ENCODE measurements around the gene LITAF. TPM values are rescaled to one million over a fixed set of nuclear protein-coding genes. Genes with fewer than 3 reads are reported as not detected.

LITAF gene
- total RNA-seq, 1 experiment from 2014 or later, result 84.2 TPM

- no peak overlapping the region for H2AFZ ChIP-seq (ENCODE audit: low read depth, low read length, poor library complexity, severe bottlenecking)
- H3K9me2 ChIP-seq (ENCODE audit: insufficient read depth), result no peaks in the 10 kb centered on the region
- no peak for ATAC-seq
- BruUV-seq (replicated peaks), result no TSS peak
- H3K4me2 ChIP-seq (ENCODE audit: low read length), result no peak overlapping the region
- H3K27ac ChIP-seq (ENCODE audit: low read depth, low read length), result no peak overlapping the region
- no peaks in the 10 kb centered on the region for H4K20me1 ChIP-seq (ENCODE audit: insufficient read depth)
- no peak for DNase-seq (ENCODE audit: low read depth, low spot score)
- ChIA-PET POLR2A (no interaction called here), RAD21 (ENCODE audit: low non-redundant PET in 1 of 2, low total read pairs in 2 of 2, uncharacterized antibody in 2 of 2, unreplicated experiment in 2 of 2) (no interaction called here), CTCF (no interaction called here)
- H3K9me3 ChIP-seq (ENCODE audit: control insufficient read depth in 1 of 2, insufficient read depth in 1 of 2, low read depth in 1 of 2, low read length in 2 of 2), result no peaks in the 10 kb centered on the region
- H3K4me1 ChIP-seq (ENCODE audit: control insufficient read depth in 1 of 2, insufficient read depth in 2 of 2, low read length in 2 of 2), result peaks cover 4 to 7% of the 10 kb centered on the region in 2 experiments; a peak in 2 of 4 replicates
- H3K36me3 ChIP-seq (ENCODE audit: control insufficient read depth in 1 of 2, insufficient read depth in 2 of 2, low read length in 2 of 2), result no peaks in the 10 kb centered on the region
- no peaks in the 10 kb centered on the region for H3K79me2 ChIP-seq (ENCODE audit: insufficient read depth, low read length)
- TF ChIP-seq, protein P1, sequence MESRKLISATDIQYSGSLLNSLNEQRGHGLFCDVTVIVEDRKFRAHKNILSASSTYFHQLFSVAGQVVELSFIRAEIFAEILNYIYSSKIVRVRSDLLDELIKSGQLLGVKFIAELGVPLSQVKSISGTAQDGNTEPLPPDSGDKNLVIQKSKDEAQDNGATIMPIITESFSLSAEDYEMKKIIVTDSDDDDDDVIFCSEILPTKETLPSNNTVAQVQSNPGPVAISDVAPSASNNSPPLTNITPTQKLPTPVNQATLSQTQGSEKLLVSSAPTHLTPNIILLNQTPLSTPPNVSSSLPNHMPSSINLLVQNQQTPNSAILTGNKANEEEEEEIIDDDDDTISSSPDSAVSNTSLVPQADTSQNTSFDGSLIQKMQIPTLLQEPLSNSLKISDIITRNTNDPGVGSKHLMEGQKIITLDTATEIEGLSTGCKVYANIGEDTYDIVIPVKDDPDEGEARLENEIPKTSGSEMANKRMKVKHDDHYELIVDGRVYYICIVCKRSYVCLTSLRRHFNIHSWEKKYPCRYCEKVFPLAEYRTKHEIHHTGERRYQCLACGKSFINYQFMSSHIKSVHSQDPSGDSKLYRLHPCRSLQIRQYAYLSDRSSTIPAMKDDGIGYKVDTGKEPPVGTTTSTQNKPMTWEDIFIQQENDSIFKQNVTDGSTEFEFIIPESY (IDR thresholded peaks at IDR 0.05; ENCODE audit: extremely low read depth, insufficient replicate concordance, low read length), result no peak
- TF ChIP-seq TCF7L2 (IDR thresholded peaks at IDR 0.05; ENCODE audit: borderline replicate concordance, extremely low read depth, insufficient read depth, insufficient read length), result no peak
- TF ChIP-seq MAX (IDR thresholded peaks at IDR 0.05), result no peak
- TF ChIP-seq ZFX (IDR thresholded peaks at IDR 0.05), result no peak
- H3K27me3 ChIP-seq (ENCODE audit: insufficient read depth, low read length), result no peaks in the 10 kb centered on the region
- no peak overlapping the region for H3K4me3 ChIP-seq (replicated peaks in 1 of 2; ENCODE audit: low read depth in 1 of 2, low read length in 2 of 2)
- H3K9ac ChIP-seq (ENCODE audit: low read length), result no peak overlapping the region
- intact Hi-C loops (cut with micrococcal nuclease), result no loop called here
Measured at GRCh38 chr16:11511328-11511727, 75.4 kb downstream of the LITAF start.

DNA sequence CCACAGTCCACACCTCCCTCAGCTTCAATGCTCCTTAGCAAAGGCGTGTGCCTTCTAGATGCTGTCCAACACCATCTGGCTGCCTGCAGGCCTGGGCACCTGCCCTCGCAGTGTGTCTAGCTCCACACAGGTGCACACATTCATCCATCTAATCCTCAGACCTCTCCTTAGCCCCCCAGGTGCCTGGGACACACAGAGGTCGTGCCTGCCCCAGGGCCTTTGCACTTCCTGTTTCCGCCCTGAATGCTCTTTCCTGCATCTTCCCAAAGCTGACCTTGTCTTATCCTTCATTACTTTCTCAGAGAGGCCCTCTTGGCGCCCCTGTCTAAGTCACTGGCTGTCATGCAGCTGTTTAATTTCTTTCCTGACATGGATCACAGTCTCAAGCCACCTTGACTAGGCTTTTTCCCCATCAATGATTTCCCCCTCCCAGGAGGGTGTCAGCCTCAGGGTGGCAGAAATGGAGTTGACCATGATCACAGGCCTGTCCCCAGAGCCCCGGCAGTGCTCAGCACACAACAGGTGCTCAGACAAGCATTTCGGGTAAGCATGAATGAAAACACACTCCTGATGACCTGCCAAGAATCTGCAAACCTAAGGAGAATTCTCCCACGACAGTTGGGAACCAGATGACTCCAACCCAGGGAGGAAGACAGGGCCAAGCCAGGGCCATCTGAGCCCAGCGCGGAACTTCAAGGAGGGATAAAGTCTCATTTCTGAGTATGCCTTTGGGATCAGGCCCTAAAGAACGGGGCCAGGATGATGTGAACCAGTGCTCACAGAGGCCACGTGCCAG, 76.3 kb downstream of the LITAF start:
- intact Hi-C loops (cut with micrococcal nuclease), result no loop called here
- no peaks in the 10 kb centered on the region for H3K9me2 ChIP-seq (ENCODE audit: insufficient read depth)
- TF ChIP-seq CTCF (IDR thresholded peaks at IDR 0.05 in 2 of 3, conservative IDR thresholded peaks at IDR 0.05 in 1 of 3; ENCODE audit: borderline replicate concordance in 1 of 3, insufficient read depth in 1 of 3, low read depth in 2 of 3, low read length in 2 of 3) (no peak), EZH2 (IDR thresholded peaks at IDR 0.05) (no peak), TCF7L2 (IDR thresholded peaks at IDR 0.05; ENCODE audit: borderline replicate concordance, extremely low read depth, insufficient read depth, insufficient read length) (no peak), SP1 (IDR thresholded peaks at IDR 0.05; ENCODE audit: low read depth) (no peak), EGR1 (IDR thresholded peaks at IDR 0.05; ENCODE audit: low read depth) (no peak), POLR2A (IDR thresholded peaks at IDR 0.05; ENCODE audit: borderline replicate concordance, extremely low read depth, insufficient read depth, insufficient read length) (no peak), ATF3 (IDR thresholded peaks at IDR 0.05) (no peak), ZNF274 (IDR thresholded peaks at IDR 0.05; ENCODE audit: low read depth, low read length) (no peak), CEBPB (IDR thresholded peaks at IDR 0.05; ENCODE audit: low read depth) (no peak), JUND (IDR thresholded peaks at IDR 0.05) (no peak), CBX3 (IDR thresholded peaks at IDR 0.05; ENCODE audit: low read depth) (no peak), YY1 (IDR thresholded peaks at IDR 0.05; ENCODE audit: extremely low read depth, insufficient replicate concordance, low read depth, low read length) (no peak)

More for the DNA sequence above, 76.3 kb downstream of the LITAF start:
- no peaks in the 10 kb centered on the region for H3K9me3 ChIP-seq (ENCODE audit: control insufficient read depth in 1 of 2, insufficient read depth in 1 of 2, low read depth in 1 of 2, low read length in 2 of 2)
- H3K4me1 ChIP-seq (ENCODE audit: control insufficient read depth in 1 of 2, insufficient read depth in 2 of 2, low read length in 2 of 2), result peaks cover 6 to 11% of the 10 kb centered on the region in 2 experiments; a peak in 2 of 4 replicates
- BruUV-seq (replicated peaks), result no TSS peak
- no peak overlapping the region for H3K4me3 ChIP-seq (replicated peaks in 1 of 2; ENCODE audit: low read depth in 1 of 2, low read length in 2 of 2)
- H3K9ac ChIP-seq (ENCODE audit: low read length), result no peak overlapping the region
- H3K4me2 ChIP-seq (ENCODE audit: low read length), result no peak overlapping the region
- H3K27ac ChIP-seq (ENCODE audit: low read depth, low read length), result no peak overlapping the region
- H3K36me3 ChIP-seq (ENCODE audit: control insufficient read depth in 1 of 2, insufficient read depth in 2 of 2, low read length in 2 of 2), result no peaks in the 10 kb centered on the region
- H3K79me2 ChIP-seq (ENCODE audit: insufficient read depth, low read length), result no peaks in the 10 kb centered on the region
- ChIA-PET CTCF (no interaction called here), POLR2A (no interaction called here), RAD21 (ENCODE audit: low non-redundant PET in 1 of 2, low total read pairs in 2 of 2, uncharacterized antibody in 2 of 2, unreplicated experiment in 2 of 2) (no interaction called here)
- DNase-seq (ENCODE audit: low read depth, low spot score) (no peak), ATAC-seq (no peak)
- H2AFZ ChIP-seq (ENCODE audit: low read depth, low read length, poor library complexity, severe bottlenecking), result no peak overlapping the region
- no peaks in the 10 kb centered on the region for H4K20me1 ChIP-seq (ENCODE audit: insufficient read depth)
- H3K27me3 ChIP-seq (ENCODE audit: insufficient read depth, low read length), result no peaks in the 10 kb centered on the region

All from HCT116 (cell line).